Renal cortical epithelial cell (primary cell): ENCODE data around the gene CYP46A1. TPM values are rescaled to one million over a fixed set of nuclear protein-coding genes. Genes with fewer than 3 reads are reported as not detected.
"Not testable (repeated sequence)": the region's sequence is repeated elsewhere in the genome, so short reads cannot be mapped to it uniquely, and the experiment has no call there.

Experiments
- DNase-seq: peaks from one replicate; pipeline ENCODE4 v3.0.0-alpha.2; 2011; ENCODE audit warnings: low read depth
- total RNA-seq: library from RNA; depleted of rRNA; stranded (reverse); fragments of >200 nt; gene quantifications from 2 replicates; pipeline ENCODE4 v1.2.3, GENCODE V29; 2014

CYP46A1 gene
- total RNA-seq, 1 donor from 2014 or later, result 0.50 TPM

- DNase-seq, result peak; percentile 100
Observed at GRCh38 chr14:99757331-99758070, 73.4 kb downstream of the CYP46A1 start.

DNA sequence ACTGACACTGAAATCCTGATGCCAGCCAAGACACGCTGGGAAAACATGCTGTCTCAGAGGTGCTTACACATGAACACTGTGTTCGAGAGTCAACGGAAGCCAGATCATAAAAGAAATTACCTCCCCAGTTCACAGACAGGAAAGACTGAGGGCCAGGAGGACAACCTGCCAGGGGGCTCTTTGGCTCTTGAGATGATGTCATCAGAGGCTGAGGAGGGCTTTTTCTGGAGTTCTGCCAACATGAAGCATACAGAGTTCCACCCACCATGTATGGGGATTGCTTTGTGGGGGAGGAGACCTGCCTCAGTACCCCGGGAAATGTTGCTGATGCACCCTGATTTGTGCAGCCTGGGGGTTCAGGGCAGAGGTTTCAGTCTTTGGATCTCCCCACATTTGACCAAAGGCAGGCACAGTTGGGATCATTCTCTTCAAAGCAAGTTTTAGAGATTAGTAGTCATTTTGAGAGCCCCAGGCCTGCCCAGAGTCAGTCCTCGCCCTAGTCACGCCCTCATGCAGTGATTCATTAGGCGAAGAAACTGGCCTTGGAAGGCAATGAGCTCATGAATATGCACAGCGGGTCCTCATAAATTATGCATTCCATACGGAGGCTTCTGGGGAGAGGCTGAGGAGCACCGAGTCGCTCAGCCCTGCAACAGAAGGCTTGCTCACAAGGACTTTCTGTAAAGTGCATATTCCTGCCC lies 74.2 kb downstream of the CYP46A1 start:
- DNase-seq, result peak; percentile 90

DNA sequence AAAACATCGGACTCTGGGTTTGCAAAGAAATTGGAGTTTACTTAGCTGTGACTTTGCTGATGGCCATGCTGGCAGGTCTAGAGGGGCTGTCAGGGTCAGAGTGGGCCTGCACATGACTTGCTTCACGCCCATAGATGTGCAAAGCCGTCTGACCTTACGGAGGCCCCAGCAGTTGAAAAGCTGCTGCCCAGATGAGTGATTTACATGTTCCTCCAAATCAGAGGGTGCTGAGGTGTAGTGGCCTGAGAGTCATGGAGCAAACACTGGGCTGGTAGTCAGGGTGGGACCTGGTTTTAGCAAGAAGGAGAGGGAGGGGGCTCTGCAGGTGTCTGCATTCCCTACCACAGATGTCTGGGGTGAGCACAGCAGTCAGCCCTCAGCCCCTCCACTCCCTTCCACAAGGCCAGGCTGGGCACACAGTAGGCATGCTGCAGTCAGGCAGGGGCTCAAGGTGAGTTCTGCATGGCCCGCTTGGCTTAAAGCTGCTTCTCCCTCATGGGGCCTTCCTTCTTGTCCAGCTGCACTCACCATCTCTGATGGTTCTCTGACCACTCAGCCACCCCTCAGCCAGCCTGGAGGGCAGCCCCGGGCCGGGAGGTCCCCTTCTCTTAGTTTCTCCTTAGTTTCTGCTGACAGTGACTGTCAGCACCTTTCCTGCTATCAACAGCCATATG lies 74.9 kb downstream of the CYP46A1 start:
- DNase-seq, result no peak

DNA sequence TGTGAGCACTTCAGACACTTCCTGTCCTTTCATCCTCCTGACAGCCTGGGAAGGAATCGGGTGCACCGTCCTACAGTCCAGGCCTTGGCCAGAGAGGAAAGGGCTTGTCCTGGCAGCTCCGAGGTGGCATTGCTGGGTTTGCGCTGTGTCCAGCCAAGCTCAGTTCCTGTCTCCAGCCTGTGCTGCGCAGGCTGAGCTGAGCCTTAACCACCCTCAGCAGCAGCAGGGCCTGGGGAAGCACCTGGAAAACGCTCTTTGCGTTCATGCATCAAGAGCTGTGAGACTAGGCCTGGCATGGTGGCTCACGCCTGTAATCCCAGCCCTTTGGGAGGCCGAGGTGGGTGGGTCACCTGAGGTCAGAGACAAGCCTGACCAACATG lies 75.4 kb downstream of the CYP46A1 start:
- peak; percentile 69 for DNase-seq

GRCh38 chr14:99760817-99761216 lies 76.7 kb downstream of the CYP46A1 start:
- no peak for DNase-seq

GRCh38 chr14:99762911-99763310 lies 78.8 kb downstream of the CYP46A1 start:
- not testable (repeated sequence) for DNase-seq

DNA sequence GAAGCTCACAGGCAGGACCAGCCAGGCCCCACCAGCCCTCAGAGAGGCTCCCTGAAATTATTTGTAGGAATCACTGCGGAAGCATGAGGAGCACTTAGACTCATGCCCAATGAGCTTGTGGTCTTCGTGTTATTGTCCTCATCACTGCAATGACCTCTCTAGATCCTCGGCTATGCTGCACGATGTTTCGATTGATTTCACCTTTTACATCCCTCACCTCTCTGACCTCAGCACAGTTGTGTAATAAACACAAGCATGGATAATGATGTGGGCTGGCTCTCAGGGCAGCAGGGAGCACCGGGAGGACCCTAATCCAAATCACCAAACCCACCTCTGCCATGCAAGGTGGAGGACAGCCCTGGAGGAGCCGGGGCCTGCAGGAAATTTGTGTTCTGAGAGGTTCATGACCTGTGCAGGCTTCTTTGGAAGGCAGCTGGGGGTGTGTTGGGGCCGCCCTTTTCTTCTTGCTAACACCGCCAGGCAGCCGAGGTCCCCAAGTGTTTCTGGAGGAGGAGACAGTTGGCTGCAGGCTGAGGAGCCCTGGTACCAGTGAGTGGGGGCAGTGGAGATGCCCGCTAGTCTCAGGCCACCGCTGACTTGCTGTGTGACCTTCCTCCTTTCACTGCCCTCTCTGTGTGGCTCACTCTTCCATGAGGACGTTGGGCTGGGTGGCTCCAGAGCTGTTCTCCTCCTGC lies 79.6 kb downstream of the CYP46A1 start:
- no peak for DNase-seq

DNA sequence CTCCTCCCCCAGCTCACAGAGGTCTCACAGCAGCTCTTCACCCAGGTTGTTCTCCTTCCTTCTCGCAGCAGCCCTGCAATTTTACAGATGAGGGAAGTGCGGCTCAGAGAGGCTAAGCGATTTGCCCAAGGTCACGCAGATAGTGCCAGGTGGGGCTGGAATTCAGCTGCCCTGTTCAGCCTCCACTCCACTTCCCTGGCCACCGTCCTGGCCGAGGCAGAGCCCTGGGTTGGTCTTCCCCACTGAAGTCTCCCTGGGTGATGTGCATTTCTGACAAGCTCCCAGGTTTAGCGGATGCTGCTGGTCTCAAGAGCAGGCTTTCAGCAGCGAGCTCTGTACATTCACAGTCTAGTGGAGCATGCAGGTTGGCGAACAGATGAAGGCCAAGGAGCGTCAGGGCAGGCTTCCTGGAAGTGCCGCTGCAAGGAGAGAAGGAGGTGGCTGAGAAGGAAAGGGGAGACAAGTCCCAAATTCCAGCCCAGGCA lies 80.2 kb downstream of the CYP46A1 start:
- no peak for DNase-seq

DNA sequence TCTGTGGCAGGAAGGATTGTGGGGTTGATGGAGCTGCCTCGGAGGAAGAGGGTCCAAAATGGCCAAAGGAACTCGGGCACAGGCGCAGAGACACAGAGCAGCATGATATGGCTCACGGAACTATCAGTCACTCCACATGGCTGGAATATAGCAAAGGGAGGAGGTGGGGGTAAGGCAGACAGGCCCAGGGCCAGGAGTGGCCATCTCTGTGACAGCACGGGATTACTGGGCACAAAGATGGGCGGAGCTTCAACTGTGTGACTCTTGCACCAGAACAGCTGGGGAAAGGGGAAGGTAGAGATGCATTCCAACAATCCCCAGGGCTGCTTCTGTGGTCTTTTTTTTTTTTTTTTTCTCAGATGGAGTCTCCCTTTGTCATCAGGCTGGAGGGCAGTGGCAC lies 84.3 kb downstream of the CYP46A1 start:
- DNase-seq, result no peak

DNA sequence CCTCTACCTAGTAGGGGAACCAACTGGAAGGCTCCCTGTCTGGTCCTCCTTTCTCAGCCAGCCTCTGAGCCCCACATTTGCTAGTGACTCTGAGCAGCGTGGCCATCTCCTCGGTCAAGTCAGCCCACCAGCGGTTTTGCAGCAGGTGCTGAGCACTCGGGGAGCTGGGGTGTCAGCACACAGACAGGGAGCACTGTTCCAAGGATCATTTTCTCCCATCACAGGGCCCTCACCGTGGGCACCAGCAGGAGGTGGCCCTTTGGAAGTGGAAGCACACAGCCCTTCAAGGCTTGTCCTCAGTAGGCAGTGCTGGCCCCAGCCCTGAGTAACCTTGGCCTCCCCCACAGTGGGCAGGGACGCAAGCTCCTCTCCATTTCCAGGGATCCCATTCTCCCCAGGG lies 85.0 kb downstream of the CYP46A1 start:
- no peak for DNase-seq

DNA sequence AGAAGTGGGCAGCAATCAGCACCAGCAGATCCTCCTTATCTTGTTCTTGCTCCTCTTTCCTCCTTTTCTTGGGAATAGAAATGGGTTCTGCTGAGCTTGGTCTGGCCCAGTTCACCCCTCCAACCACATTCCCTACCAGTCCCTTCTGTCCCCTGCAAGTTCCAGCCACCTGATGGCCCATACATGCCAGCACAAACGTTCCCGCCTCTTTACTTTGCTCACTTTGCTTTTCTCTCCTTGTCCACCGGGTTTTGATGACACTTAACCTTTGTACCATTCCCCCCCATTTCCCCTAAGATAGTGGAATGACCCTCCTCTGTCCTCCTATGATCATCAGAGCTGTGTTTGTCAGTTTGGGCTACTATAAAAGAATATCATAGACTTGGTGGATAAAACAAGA lies 85.7 kb downstream of the CYP46A1 start:
- no peak for DNase-seq

GRCh38 chr14:99772371-99773283 lies 88.5 kb downstream of the CYP46A1 start:
- no peak for DNase-seq

DNA sequence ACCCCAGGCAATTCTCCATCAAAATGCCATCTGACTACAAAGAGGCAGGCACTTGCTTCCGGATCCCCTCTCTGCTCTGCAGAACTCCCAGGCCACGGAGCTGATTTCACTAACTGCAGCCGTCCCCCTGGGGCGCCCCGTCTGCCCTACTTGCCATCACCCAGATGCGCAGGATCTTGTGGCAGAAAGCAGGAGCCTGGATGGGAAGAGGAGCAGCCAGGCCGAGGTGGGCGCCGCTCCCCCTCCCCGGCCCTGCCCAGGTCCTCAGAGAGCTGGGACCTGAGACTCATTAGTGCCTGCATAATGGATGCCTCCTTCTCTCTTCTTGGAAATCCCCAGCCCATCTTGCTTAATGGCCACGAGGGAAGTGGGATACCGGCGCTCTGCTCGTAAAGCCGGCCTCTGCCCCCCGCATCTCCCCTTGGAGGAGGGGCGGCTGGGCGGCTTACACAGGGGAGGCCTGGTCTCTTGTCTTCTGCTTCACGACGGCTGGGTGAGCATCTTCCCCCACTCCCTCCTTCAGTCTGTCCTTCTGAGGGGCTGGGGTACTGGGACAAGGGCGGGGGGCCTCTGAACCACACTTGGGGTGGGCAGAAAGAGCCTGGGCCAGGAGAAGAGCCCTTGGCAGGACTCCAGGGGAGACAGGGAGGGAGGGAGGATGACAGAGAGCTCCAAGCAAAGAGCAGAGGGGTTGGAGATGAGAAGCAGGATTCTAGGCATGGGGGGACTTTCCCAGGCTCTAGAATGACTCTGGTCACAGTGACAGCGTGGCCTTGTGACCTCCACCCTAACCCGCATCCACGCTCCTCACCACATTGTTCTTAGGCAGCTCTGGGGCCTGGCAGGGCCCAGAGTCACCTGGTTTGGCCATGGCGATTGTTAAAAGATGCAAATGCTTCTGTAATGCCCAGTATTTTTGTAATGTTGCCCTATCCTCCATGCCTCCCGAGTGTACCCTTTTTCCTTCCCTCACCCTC lies 89.7 kb downstream of the CYP46A1 start:
- no peak for DNase-seq

GRCh38 chr14:99774556-99775307 lies 90.6 kb downstream of the CYP46A1 start:
- no peak for DNase-seq

DNA sequence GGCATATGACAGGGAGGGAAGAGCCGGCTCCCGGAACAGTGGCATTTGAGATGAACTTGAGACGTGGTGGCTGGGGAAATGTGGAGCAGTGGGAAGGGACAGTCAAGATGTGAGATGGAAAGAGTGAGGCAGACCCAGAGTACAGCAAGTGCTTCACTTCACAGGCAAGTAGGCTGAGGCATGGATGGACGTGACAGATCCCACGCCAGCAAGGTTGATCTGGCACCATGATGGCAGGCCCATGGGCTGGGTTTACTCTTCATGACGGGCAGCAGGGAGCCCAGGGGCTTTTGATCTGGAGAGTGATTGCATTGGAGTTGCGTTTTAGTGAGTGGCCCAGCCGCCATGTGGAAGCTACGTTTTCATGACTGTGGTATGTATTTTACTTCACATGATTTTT lies 91.3 kb downstream of the CYP46A1 start:
- no peak for DNase-seq
